Endodermal cell (in vitro differentiated cells): ENCODE measurements around the gene IL17D. TPM values are rescaled to one million over a fixed set of nuclear protein-coding genes. Genes with fewer than 3 reads are reported as not detected.

Experiments used
- DNase-seq: peaks from one replicate; pipeline ENCODE4 v3.0.0-alpha.2; 2017
- H3K27ac ChIP-seq: 2 replicates; pipeline ENCODE4 v1.5.1; 2013; ENCODE audit warnings: mild to moderate bottlenecking, low read depth, low read length, moderate library complexity
- H3K27me3 ChIP-seq: 2 replicates; pipeline ENCODE4 v1.6.1; 2013; ENCODE audit warnings: mild to moderate bottlenecking, low read length, moderate library complexity; ENCODE audit not compliant: insufficient read depth, control insufficient read depth, poor library complexity, severe bottlenecking
- H3K36me3 ChIP-seq: 2 replicates; pipeline ENCODE4 v1.7.0; 2013; ENCODE audit warnings: mild to moderate bottlenecking, low read length, moderate library complexity; ENCODE audit not compliant: control insufficient read depth, insufficient read depth
- H3K4me1 ChIP-seq: one replicate; pipeline ENCODE4 v1.7.0; 2013; ENCODE audit warnings: low read length; ENCODE audit not compliant: control insufficient read depth, insufficient read depth
- H3K4me3 ChIP-seq: 2 replicates; pipeline ENCODE4 v1.5.1; 2013; ENCODE audit warnings: mild to moderate bottlenecking, low read length, moderate library complexity
- H3K9ac ChIP-seq: 2 replicates; pipeline ENCODE4 v1.6.1; 2013; ENCODE audit warnings: mild to moderate bottlenecking, low read length, moderate library complexity; ENCODE audit not compliant: poor library complexity, severe bottlenecking; ENCODE audit errors: extremely low read depth
- H3K9me3 ChIP-seq: 2 replicates; pipeline ENCODE4 v1.6.1; 2013; ENCODE audit warnings: mild to moderate bottlenecking, low read length, moderate library complexity; ENCODE audit not compliant: control insufficient read depth
- H3K27ac Mint-ChIP-seq: 2 replicates; pipeline ENCODE4 v1.8.0; 2020; ENCODE audit warnings: mixed read lengths
- H3K27me3 Mint-ChIP-seq: 2 replicates; pipeline ENCODE4 v1.8.0; 2021; ENCODE audit warnings: mild to moderate bottlenecking, mixed read lengths; ENCODE audit not compliant: insufficient read depth
- H3K36me3 Mint-ChIP-seq: 2 replicates; pipeline ENCODE4 v1.8.0; 2020; ENCODE audit warnings: low read depth, mixed read lengths
- H3K4me1 Mint-ChIP-seq: 2 replicates; pipeline ENCODE4 v1.8.0; 2020; ENCODE audit warnings: mixed read lengths
- H3K4me3 Mint-ChIP-seq: 2 replicates; pipeline ENCODE4 v1.8.0; 2020; ENCODE audit warnings: mild to moderate bottlenecking, moderate library complexity, mixed read lengths
- H3K9me3 Mint-ChIP-seq: 2 replicates; pipeline ENCODE4 v1.8.0; 2020; ENCODE audit warnings: mild to moderate bottlenecking, mixed read lengths
- WGBS, 2 experiments: methylation state at CpG; one replicate each; pipeline versions ENCODE4 v1.1.5 to v1.1.7; 2013; ENCODE audit warnings: missing lambda C conversion rate in 2 of 2, mixed read lengths in 1 of 2; ENCODE audit not compliant: insufficient coverage in 1 of 2, insufficient read length in 1 of 2; 5-methylcytosine and 5-hydroxymethylcytosine counted together
- total RNA-seq, 2 donors: library from RNA; stranded (reverse); fragmentation: NEBNext Ultra II Directional in 1 of 2; extraction: Animal tissue kit (Norgen Biotek cat#: 25700) in 1 of 2; gene quantifications; 2 replicates in 1 of 2; 3 replicates in 1 of 2; pipeline ENCODE4 v1.2.1, GENCODE V29; 2021
- TF ChIP-seq, protein P1 (sequence below): fragments of 200-600 bp; sonication (generic); conservative IDR thresholded peaks from 2 replicates; pipeline ENCODE4 v1.5.0; 2021; ENCODE audit warnings: antibody characterized with exemption, mild to moderate bottlenecking

IL17D gene
- total RNA-seq, 2 donors from 2014 or later, result 0.33 to 0.88 TPM

GRCh38 chr13:20717581-20718542 is 14.4 kb downstream of the IL17D start:
- Histone ChIP-seq H3K9me3 (no peaks in the 10 kb centered on the region), H3K36me3 (no peaks in the 10 kb centered on the region), H3K27ac (no peak overlapping the region), H3K9ac (no peak overlapping the region), H3K27me3 (peaks cover 30% of the 10 kb centered on the region), H3K4me1 (peaks cover 10% of the 10 kb centered on the region), H3K4me3 (no peak overlapping the region)
- no peaks in the 10 kb centered on the region for H3K36me3 Mint-ChIP-seq
- no peaks in the 10 kb centered on the region for H3K9me3 Mint-ChIP-seq
- WGBS, 2 experiments, result 91 to 96% methylated on average over 23 to 44 of the region's 44 CpGs
- no peak overlapping the region for H3K27ac Mint-ChIP-seq
- H3K27me3 Mint-ChIP-seq, result peaks cover 17% of the 10 kb centered on the region
- DNase-seq, result no peak
- TF ChIP-seq, protein P1, sequence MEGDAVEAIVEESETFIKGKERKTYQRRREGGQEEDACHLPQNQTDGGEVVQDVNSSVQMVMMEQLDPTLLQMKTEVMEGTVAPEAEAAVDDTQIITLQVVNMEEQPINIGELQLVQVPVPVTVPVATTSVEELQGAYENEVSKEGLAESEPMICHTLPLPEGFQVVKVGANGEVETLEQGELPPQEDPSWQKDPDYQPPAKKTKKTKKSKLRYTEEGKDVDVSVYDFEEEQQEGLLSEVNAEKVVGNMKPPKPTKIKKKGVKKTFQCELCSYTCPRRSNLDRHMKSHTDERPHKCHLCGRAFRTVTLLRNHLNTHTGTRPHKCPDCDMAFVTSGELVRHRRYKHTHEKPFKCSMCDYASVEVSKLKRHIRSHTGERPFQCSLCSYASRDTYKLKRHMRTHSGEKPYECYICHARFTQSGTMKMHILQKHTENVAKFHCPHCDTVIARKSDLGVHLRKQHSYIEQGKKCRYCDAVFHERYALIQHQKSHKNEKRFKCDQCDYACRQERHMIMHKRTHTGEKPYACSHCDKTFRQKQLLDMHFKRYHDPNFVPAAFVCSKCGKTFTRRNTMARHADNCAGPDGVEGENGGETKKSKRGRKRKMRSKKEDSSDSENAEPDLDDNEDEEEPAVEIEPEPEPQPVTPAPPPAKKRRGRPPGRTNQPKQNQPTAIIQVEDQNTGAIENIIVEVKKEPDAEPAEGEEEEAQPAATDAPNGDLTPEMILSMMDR, result no peak
- H3K4me1 Mint-ChIP-seq, result peaks cover 9% of the 10 kb centered on the region
- H3K4me3 Mint-ChIP-seq, result no peak overlapping the region

GRCh38 chr13:20718958-20719566 is 15.6 kb downstream of the IL17D start:
- TF ChIP-seq, protein P1, result no peak
- Mint-ChIP-seq H3K4me3 (no peak overlapping the region), H3K27ac (no peak overlapping the region)

DNA sequence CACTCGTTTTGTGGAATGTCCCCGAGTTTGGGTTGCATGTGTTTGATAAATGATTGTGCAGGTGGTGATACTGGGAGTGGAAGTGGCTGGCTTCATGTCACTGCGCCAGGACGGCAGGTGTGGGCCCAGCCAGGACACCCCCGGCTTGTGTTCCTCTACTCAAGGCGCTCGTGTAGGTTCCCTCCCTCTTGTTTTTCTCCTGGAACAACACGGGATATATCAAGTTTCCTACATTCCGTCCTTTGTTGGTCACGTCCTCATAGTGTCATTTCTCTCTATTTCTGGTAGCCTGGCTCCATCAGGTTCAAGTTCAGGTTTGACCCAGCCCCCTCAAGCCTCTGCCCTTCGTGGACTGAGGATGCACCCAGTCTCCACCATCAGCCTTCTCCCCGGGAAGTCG is 16.3 kb downstream of the IL17D start:
- no peak overlapping the region for H3K9ac ChIP-seq
- H3K27ac Mint-ChIP-seq, result no peak overlapping the region
- H3K27me3 ChIP-seq, result peaks cover 30% of the 10 kb centered on the region
- H3K4me1 Mint-ChIP-seq, result no peaks in the 10 kb centered on the region
- H3K36me3 ChIP-seq, result no peaks in the 10 kb centered on the region
- H3K27ac ChIP-seq, result no peak overlapping the region
- no peaks in the 10 kb centered on the region for H3K9me3 Mint-ChIP-seq
- H3K27me3 Mint-ChIP-seq, result peaks cover 11% of the 10 kb centered on the region
- DNase-seq, result no peak
- TF ChIP-seq, protein P1, result no peak
- H3K4me3 ChIP-seq, result no peak overlapping the region
- no peaks in the 10 kb centered on the region for H3K36me3 Mint-ChIP-seq
- H3K4me1 ChIP-seq, result peaks cover 10% of the 10 kb centered on the region
- H3K4me3 Mint-ChIP-seq, result no peak overlapping the region
- WGBS, 2 experiments, result 89 to 94% methylated on average over 10 to 13 of the region's 13 CpGs
- no peaks in the 10 kb centered on the region for H3K9me3 ChIP-seq

More at GRCh38 chr13:20718958-20719566, 15.6 kb downstream of the IL17D start:
- H3K4me1 ChIP-seq, result peaks cover 10% of the 10 kb centered on the region
- no peak overlapping the region for H3K9ac ChIP-seq
- 88 to 89% methylated on average over 3 to 12 of the region's 12 CpGs for WGBS, 2 experiments
- H3K36me3 ChIP-seq, result no peaks in the 10 kb centered on the region
- H3K36me3 Mint-ChIP-seq, result no peaks in the 10 kb centered on the region
- no peaks in the 10 kb centered on the region for H3K9me3 ChIP-seq
- peaks cover 30% of the 10 kb centered on the region for H3K27me3 ChIP-seq
- H3K27ac ChIP-seq, result no peak overlapping the region
- DNase-seq, result no peak
- H3K9me3 Mint-ChIP-seq, result no peaks in the 10 kb centered on the region
- H3K27me3 Mint-ChIP-seq, result peaks cover 11% of the 10 kb centered on the region
- H3K4me3 ChIP-seq, result no peak overlapping the region
- H3K4me1 Mint-ChIP-seq, result peaks cover under 1% of the 10 kb centered on the region
